Sigmoid colon (tissue), 4 donors: ENCODE data around the gene SPAG8.

Experiments
- POLR2AphosphoS5 ChIP-seq, 4 donors: sonication (generic); formaldehyde crosslinking; IDR thresholded peaks; one replicate each; pipeline ENCODE4 v1.6.1; 2017; ENCODE audit warnings: antibody characterized with exemption in 4 of 4
- TF ChIP-seq, protein P1 (sequence below), 4 experiments: fragments of 450-650 bp in 3 of 4; fragments of 200-600 bp in 1 of 4; IDR thresholded peaks; one replicate each; pipeline ENCODE4 v1.5.1; 2016 to 2019; ENCODE audit warnings: antibody characterized with exemption in 4 of 4, mild to moderate bottlenecking in 3 of 4, moderate library complexity in 2 of 4

DNA sequence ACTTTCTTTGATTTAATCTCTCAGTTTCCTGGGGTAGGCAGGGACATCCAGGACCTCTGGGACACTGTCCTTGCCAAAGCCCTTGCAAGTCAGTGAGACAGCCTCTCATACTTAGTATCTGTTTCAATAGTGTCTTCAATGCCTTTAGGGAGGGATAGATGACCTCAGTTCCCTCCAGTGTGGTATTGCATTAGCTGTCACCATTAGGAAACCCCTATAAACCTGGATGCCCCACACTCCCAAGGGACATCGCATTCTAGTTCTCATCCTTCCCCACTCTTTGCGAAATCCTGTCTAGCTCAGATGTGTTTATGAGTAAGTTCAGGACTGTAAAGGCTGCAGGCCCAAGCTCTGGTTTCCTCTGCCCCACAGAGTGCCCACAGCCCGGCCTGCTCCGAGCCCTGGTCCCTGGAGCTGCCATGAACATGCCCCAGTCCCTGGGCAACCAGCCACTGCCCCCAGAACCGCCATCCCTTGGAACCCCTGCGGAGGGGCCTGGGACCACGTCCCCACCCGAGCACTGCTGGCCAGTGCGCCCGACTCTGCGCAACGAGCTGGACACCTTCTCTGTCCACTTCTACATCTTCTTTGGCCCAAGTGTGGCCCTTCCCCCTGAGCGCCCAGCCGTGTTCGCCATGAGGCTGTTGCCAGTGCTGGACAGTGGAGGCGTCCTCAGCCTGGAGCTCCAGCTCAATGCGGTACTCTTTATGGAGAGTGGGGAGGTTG lies 30.1 kb upstream of the SPAG8 start:
- TF ChIP-seq, protein P1, sequence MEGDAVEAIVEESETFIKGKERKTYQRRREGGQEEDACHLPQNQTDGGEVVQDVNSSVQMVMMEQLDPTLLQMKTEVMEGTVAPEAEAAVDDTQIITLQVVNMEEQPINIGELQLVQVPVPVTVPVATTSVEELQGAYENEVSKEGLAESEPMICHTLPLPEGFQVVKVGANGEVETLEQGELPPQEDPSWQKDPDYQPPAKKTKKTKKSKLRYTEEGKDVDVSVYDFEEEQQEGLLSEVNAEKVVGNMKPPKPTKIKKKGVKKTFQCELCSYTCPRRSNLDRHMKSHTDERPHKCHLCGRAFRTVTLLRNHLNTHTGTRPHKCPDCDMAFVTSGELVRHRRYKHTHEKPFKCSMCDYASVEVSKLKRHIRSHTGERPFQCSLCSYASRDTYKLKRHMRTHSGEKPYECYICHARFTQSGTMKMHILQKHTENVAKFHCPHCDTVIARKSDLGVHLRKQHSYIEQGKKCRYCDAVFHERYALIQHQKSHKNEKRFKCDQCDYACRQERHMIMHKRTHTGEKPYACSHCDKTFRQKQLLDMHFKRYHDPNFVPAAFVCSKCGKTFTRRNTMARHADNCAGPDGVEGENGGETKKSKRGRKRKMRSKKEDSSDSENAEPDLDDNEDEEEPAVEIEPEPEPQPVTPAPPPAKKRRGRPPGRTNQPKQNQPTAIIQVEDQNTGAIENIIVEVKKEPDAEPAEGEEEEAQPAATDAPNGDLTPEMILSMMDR (IDR thresholded peaks at IDR 0.05) = no peak
- TF ChIP-seq POLR2AphosphoS5 (IDR thresholded peaks at IDR 0.05) = no peak
